OCI-LY7 (cell line): ENCODE results near the gene AGMO.

Experiments
- CTCF ChIP-seq: fragments of 200-600 bp; sonication (generic); conservative IDR thresholded peaks from 2 replicates; pipeline ENCODE4 v1.5.1; 2014; ENCODE audit warnings: mild to moderate bottlenecking, antibody characterized with exemption, low read length, moderate library complexity, mixed read lengths
- EZH2phosphoT487 ChIP-seq: fragments of 200-600 bp; sonication (generic); IDR thresholded peaks from 2 replicates; pipeline ENCODE4 v1.6.1; 2018; ENCODE audit warnings: low read depth, borderline replicate concordance, mild to moderate bottlenecking, mixed run types, antibody characterized with exemption, low read length, moderate library complexity, mixed read lengths

- no peak for TF ChIP-seq CTCF
- TF ChIP-seq EZH2phosphoT487 = no peak
Observed at GRCh38 chr7:15234431-15234830, 327.4 kb downstream of the AGMO start.
